LNCAP (cell line): Measurements from ENCODE around the gene FARS2.

Experiments used
- CTCF ChIP-seq: fragments of 450-650 bp; IDR thresholded peaks from 2 replicates; pipeline ENCODE4 v1.5.1; 2017; ENCODE audit warnings: mild to moderate bottlenecking

The FARS2 gene

DNA sequence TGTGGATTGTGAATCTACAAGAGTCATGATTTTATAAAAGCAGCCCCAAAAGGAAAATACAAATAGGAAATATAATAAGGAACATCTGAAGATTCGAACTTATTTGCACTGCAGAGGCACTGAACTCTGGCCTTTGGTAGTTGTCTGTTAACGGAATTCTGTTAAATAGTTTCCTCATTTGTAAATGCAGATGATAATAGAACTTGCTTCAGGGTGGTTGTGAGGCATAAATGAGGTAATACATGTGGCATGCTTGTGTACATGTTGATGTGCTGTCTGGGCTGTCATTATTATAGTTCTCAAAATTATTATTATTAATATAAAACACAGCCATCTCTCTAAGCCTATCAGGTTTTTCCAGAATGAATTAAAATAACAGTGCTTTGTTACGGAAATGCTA is 443.4 kb downstream of the FARS2 start:
- TF ChIP-seq CTCF = no peak

- no peak for TF ChIP-seq CTCF
Observed at GRCh38 chr6:5705252-5705651, 443.9 kb downstream of the FARS2 start.

DNA sequence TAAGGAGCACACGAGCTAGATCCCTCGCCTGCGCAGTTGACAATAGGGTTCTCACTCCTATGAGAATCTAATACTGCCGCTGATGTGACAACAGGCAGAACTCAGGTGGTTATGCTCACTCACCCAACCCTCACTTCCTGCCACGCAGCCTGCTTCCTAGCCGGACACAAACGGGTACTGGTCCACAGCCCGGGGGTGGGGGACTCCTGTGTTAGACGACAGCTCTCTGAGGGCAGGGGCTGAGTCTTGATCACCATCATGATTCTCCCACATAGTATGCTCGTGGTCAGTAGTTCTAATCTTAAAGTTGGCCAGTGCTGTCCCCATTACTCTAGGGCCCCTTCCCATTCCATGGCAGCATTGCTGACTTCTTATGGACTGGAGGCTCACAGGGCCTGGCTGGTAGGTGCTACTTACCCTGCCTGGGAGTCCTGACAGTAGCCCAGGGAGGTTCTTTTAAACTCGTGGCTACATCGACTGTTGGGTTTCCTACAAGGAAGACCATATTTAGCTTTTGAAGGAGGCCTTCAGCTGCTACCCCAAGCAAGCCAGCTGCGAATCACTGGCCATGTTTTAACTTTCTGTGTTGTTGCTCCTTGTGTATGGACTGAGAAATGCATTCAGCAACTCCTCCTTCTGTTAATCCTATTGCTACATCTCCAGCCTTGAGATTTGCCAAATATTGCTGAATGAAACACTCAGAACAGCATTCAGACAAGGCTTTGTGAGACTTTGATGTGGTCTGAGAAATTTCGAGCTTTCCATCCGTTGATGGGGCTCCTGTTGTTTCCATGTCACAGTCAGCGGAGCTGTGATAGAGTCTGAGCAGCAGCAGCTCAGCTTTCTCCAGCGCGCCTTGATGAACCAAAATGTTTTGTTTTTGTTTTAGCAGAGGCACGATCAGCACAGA is 445.1 kb downstream of the FARS2 start:
- no peak for TF ChIP-seq CTCF

- TF ChIP-seq CTCF = no peak
Observed at GRCh38 chr6:5707281-5708045, 446.1 kb downstream of the FARS2 start.

DNA sequence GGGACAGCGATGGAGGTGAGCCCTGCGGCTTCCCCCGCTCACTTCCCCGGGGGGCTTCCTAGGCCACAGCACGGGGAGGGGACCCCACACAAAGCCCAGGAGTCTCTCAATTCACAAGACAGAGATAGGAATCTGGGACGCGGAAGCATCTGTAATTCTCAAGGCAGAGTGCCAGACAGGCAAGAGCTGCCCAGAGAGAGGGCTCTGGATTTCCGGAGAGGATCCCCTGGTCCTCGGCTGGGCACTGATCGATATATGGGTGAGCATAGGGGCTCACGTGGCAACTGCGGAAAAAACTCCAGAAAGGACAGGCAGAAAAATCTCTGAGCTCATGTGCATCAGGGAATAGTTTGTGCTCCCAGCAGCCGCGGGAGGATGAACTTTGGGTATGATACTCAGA is 449.2 kb downstream of the FARS2 start:
- no peak for TF ChIP-seq CTCF

DNA sequence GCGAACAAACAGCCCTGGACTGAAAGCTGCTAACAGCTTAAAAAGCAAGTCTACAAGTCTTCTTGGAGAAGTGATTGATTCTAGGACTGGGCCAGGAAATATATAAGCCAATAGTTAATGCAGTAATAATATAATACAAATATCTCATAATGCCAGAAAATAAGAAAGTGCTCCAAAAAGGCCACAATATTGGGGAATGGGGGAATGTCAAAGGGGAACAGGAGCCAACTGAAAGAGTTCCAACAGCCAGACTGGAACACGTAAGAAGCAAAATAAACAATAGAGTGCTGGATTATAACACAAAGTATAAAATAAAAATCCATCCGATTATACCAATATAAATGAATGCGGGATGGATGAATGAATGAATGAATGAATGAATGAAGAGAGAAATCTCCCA is 449.6 kb downstream of the FARS2 start:
- no peak for TF ChIP-seq CTCF

DNA sequence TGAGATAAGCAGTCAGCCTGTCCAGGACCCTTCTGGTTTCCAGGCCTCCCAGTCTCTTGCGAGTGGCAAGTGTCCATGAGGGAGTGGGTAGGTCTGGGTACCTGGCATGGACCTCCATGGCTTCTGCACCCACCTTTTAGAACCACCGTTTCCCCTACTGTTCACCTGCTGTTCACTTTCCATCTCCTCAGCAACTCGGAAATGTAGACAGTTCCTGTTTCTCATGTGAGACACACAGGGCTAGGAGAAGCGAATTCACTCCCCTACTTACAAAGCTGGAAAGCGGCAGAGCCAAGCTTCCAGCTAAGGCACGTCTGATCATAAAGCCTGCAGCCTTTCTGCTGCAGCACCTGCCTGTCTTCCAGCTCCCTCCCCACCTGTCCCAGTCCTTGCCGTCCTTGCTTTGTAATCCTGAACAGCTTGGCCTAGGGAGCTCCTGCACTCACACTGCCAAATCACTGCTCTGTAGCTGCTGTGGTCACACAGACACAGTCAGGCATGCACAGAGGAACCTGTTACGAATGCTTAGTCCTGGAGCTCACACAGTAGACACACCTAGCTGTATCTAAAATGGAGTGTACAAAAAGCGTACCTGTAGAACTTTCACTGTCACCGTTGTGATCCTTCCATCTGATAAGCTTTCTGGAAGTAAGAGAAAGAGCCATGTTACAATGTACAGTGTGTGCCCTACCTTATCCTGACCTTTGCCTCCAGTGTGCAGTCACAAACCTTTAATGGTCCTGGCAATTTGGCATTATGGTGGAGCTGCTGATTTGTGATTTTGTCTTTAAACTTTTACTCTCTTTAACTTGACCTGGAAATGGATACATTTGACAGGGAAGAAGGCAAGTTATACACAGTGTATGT is 451.3 kb downstream of the FARS2 start:
- no peak for TF ChIP-seq CTCF
